AG04449 (cell line): ENCODE data around the gene ECI2.

Experiments used
- CTCF ChIA-PET: fragments of 350-600 bp; formaldehyde crosslinking; extraction: SDS; loops from one replicate; lab custom pipeline; 2021; ENCODE audit warnings: antibody characterized with exemption; lab: Yijun Ruan, JAX
- POLR2A ChIA-PET: fragments of 400-600, 350-600 bp; formaldehyde crosslinking; extraction: SDS; loops from one replicate; lab custom pipeline; 2020; ENCODE audit warnings: antibody characterized with exemption, inconsistent platforms; lab: Yijun Ruan, JAX
- DNase-seq: peaks from one replicate; pipeline ENCODE4 v3.0.0-alpha.2; 2010; ENCODE audit warnings: low read depth, low spot score
- H3K4me3 ChIP-seq: 2 replicates; pipeline ENCODE4 v1.5.1; 2011; ENCODE audit warnings: low read depth, mild to moderate bottlenecking, control low read depth, low read length
- TF ChIP-seq, protein P1 (sequence below): IDR thresholded peaks from one replicate; pipeline ENCODE4 v1.5.1; 2011; ENCODE audit warnings: mild to moderate bottlenecking, moderate library complexity, low read length, control low read depth, inconsistent platforms; ENCODE audit not compliant: insufficient read depth; ENCODE audit errors: missing control alignments

Gene ECI2

GRCh38 chr6:4174042-4174441 lies 38.7 kb upstream of the ECI2 start:
- ChIA-PET CTCF (interaction anchor here (0.9 to 2.2 kb wide), 4 partner anchors 12 to 36 kb away, joined by 3 to 13 read pairs (median 4); no protein-coding TSS in a partner anchor), POLR2A (no interaction called here)
- no peak for DNase-seq
- no peak overlapping the region for H3K4me3 ChIP-seq
- TF ChIP-seq, protein P1, sequence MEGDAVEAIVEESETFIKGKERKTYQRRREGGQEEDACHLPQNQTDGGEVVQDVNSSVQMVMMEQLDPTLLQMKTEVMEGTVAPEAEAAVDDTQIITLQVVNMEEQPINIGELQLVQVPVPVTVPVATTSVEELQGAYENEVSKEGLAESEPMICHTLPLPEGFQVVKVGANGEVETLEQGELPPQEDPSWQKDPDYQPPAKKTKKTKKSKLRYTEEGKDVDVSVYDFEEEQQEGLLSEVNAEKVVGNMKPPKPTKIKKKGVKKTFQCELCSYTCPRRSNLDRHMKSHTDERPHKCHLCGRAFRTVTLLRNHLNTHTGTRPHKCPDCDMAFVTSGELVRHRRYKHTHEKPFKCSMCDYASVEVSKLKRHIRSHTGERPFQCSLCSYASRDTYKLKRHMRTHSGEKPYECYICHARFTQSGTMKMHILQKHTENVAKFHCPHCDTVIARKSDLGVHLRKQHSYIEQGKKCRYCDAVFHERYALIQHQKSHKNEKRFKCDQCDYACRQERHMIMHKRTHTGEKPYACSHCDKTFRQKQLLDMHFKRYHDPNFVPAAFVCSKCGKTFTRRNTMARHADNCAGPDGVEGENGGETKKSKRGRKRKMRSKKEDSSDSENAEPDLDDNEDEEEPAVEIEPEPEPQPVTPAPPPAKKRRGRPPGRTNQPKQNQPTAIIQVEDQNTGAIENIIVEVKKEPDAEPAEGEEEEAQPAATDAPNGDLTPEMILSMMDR = no peak

GRCh38 chr6:4172368-4172767 lies 37.0 kb upstream of the ECI2 start:
- TF ChIP-seq, protein P1 = no peak
- POLR2A ChIA-PET = no interaction called here
- no peak for DNase-seq
- CTCF ChIA-PET = interaction anchor here (0.7 to 1.5 kb wide), 3 partner anchors 12 to 38 kb away, joined by 3 to 6 read pairs (median 4); no protein-coding TSS in a partner anchor
- H3K4me3 ChIP-seq = no peak overlapping the region

- ChIA-PET POLR2A (no interaction called here), CTCF (interaction anchor here (0.8 to 3.3 kb wide), 3 partner anchors 14 to 40 kb away, joined by 4 to 15 read pairs (median 8); no protein-coding TSS in a partner anchor)
- no peak overlapping the region for H3K4me3 ChIP-seq
- TF ChIP-seq, protein P1 = no peak
- DNase-seq = no peak
Measured at GRCh38 chr6:4170297-4170696, 34.9 kb upstream of the ECI2 start.

DNA sequence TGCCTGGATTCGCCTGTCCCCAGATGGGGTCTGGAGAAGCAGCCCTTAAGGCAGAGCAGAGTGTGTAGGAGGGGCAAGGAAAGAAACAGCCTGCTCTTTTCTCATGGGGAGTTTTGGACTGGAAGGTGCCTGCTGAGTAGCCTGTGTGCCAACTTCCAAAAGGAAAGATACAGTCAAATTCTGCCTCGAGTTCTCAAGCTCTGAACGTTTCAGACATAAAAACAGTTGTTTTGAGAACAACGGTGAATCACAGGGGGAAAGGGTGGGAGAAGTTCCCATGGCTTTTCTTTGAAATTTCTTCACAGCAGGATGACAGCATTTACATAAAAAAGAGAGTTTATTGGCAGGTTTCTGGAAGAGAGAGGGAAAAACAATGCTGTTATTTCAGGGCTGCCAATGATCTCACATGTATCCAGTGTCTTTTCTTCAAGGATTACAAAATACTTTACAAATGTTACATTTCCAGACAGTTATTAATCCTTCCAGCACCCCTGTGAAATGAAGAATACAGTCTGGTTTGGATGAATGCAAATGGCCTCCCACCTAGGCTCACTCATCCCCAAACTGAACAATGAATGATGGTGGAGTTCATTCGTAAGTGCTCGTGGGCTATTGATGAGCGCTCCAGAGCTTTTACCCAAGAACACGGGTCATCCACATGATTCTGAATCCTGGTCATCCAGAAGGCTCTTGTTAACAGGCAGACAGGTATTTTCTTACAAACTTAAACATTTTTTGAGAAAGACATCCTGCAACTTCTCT lies 33.8 kb upstream of the ECI2 start:
- DNase-seq = no peak
- TF ChIP-seq, protein P1 = no peak
- ChIA-PET POLR2A (interaction anchor here (0.6 kb wide), 1 partner anchor 492 kb away, joined by 3 read pairs; no protein-coding TSS in a partner anchor), CTCF (interaction anchor here (1.0 to 3.3 kb wide), 3 partner anchors 11 to 41 kb away, joined by 3 to 15 read pairs (median 8); no protein-coding TSS in a partner anchor)
- no peak overlapping the region for H3K4me3 ChIP-seq

DNA sequence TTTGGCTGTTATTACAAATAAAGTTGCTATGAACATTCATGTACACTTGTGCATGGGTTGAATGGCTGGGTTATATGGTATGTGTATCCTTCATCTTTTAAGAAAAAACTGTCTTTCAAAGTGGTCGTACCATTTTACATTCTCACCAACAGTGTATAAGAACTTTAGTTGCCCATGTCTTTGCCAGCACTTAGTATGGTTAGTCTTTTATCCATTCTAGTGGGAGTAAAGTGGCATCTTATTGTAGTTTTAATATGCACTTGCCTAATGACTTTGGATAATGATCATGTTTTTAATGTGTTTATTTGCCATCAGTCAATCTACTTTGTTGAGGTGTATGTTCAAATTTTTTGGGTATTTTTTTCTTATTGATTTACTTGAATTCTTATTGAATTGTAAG lies 32.5 kb upstream of the ECI2 start:
- ChIA-PET POLR2A (no interaction called here), CTCF (no interaction called here)
- TF ChIP-seq, protein P1 = no peak
- no peak for DNase-seq
- H3K4me3 ChIP-seq = no peak overlapping the region

GRCh38 chr6:4167123-4167522 lies 31.7 kb upstream of the ECI2 start:
- TF ChIP-seq, protein P1 = no peak
- ChIA-PET CTCF (no interaction called here), POLR2A (no interaction called here)
- no peak for DNase-seq
- H3K4me3 ChIP-seq = no peak overlapping the region
